ENCODE measurements around the gene EPB41L4A.

GRCh38 chr5:112381521-112381920, 37.6 kb downstream of the EPB41L4A start:
- TF ChIP-seq CTCF (IDR thresholded peaks at IDR 0.05; ENCODE audit: extremely low read depth in 1 of 2, insufficient read depth in 1 of 2, low read depth in 1 of 2, low read length in 2 of 2), result no peak
- no peak for TF ChIP-seq POLR2A (IDR thresholded peaks at IDR 0.05; ENCODE audit: low read depth, low read length)
- no peak for TF ChIP-seq POLR2AphosphoS5 (IDR thresholded peaks at IDR 0.05; ENCODE audit: insufficient read depth, low read depth, low read length)
